DMS79 treated with DMSO at 0.1 percent for 48 hours (cell line): ENCODE data around the gene ATP11A.

Experiments
- DNase-seq: peaks from one replicate; lab custom pipeline; 2025; lab: John Stamatoyannopoulos, UW

The ATP11A gene

GRCh38 chr13:112928020-112928971, 238.5 kb downstream of the ATP11A start:
- no peak for DNase-seq

GRCh38 chr13:112928972-112929782, 239.3 kb downstream of the ATP11A start:
- peak; percentile 94 for DNase-seq

DNA sequence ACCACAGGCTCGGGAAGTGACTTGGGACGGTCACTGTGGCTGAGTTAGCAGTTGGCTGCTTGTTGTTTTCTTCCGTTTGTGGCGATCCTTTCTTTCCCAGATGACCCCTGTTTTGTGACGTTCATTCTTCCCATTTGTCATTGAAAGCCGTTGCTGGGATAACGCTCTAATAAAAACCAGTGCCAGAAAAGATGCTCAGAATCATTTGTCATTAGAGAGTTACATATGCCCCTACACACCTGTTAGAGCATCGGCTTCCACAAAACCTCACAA, 239.9 kb downstream of the ATP11A start:
- DNase-seq = no peak

DNA sequence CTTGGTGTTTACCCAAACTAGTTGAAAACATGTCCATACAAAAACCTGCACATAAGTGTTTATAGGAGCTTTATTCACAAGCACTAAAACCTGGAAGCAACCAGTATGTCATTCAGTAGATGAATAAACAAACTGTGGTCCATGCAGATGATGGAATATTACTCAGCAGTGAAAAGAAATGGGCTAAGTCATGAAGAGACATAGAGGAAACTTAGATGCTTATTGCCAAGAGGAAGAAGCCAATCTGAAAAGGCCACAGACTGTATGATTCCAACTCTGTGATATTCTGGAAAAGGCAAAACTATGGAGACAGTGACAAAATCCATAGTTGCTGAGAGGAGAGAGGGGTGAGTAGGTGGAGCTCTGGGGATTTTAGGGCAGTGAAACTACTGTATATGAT, 240.4 kb downstream of the ATP11A start:
- DNase-seq = no peak

- DNase-seq = peak; percentile 97
Measured at GRCh38 chr13:112931028-112931934, 241.4 kb downstream of the ATP11A start.

DNA sequence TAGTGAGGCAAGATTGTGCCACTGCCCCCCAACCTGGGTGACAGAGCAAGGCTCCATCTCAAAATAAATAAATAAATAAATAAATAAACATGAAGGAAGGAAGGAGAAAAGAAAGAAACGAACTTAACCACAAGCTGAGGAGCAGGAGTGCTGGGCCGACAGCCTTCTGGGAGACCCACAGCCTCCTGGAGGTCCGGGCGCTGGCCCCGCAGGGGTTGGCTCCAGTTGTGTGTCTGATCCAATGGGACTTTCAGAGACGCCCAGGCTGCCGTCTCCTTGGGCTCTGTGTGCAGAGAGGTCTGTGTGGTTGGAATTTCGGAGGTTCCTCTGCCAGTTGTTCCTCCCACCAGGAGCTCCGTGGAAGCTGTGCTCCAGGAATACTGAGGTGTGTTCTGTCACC, 243.1 kb downstream of the ATP11A start:
- no peak for DNase-seq

GRCh38 chr13:112933649-112934048, 243.8 kb downstream of the ATP11A start:
- DNase-seq = no peak

DNA sequence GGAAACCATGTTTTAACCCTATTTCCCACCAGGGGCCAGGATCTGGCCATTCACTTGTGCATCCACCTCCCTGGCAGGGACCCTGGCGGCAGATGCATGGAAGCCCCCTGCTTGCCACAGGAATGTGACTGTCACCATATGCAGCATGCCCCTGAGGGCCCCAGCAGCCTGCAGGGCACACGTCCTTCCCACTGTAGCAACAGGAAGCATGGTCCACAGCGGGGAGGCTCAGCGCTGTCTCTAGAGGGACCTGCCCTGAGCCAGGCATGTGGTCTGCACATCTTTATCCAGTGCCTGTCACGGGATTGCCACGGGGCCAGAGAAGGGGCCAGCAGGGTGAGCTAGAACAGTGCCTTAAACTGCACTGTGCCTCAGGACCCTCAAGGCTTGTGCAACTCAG, 244.2 kb downstream of the ATP11A start:
- no peak for DNase-seq
